NCI-H524 treated with DMSO at 0.1 percent for 48 hours (cell line): ENCODE results near the gene POLR2H.

Experiments used
- DNase-seq: peaks from one replicate; lab custom pipeline; 2025; lab: John Stamatoyannopoulos, UW

POLR2H gene

DNA sequence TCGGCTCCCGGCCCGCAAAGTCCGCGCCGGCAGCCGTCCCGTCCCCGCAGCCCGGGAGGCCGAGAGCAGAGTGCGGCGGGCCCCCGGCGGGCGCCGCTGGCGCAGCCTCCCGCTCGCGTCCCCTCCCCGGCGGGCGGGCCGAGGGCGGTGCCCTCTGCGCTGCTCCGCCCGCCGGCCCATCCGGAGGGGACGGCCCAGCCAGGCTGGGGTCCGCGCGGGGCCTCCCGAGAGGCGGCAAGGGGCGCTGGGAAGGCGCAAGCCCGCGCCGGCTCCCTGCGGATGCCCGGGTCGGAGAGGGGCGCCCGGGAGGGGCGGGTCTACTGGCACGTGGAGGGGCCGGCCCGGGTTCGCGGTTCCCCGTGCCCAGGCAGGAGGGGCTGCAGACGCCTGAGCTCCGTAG lies at the start of gene POLR2H, which contains the start of gene CLCN2:
Gene POLR2H (plus strand): TSS at position 179 of the 400 bp plus-strand sequence. CDS start 1,783 bp downstream, outside the sequence.
Gene CLCN2 (minus strand): TSS at position 74 of the 400 bp plus-strand sequence. CDS start 126 bp downstream, outside the sequence.
- no peak for DNase-seq

DNA sequence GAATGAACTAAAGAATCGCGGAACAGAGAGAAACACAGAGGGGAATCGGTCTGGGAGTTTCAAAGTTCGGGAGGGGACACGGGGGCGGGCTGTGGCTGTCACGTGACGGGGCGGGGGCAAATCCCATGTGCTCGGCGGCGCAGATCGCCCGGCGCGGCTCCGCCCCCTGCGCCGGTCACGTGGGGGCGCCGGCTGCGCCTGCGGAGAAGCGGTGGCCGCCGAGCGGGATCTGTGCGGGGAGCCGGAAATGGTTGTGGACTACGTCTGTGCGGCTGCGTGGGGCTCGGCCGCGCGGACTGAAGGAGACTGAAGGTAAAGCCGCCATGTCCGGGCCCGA lies 47.2 kb upstream of the POLR2H start, which contains the start of gene EIF4G1:
Gene EIF4G1 (plus strand): TSS at position 244 of the 337 bp plus-strand sequence. CDS start 1,191 bp downstream, outside the sequence.
- DNase-seq = peak; percentile 79

GRCh38 chr3:184314700-184315542 lies 46.6 kb upstream of the POLR2H start:
- no peak for DNase-seq

DNA sequence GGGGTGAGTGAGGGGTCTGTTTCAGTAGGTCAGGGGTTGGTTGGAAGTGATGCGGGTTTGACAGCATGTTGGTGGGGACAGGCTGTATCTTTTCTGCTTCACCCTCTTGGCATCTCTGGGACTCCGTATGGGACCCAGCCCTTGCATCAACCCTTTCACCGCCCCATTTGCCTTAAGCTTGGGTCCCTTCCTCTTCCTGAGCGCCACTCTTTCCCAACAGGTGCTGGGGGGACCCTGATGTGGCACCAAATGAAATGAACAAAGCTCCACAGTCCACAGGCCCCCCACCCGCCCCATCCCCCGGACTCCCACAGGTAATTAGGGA lies 46.0 kb upstream of the POLR2H start:
- no peak for DNase-seq

GRCh38 chr3:184315871-184316661 lies 45.4 kb upstream of the POLR2H start:
- DNase-seq = no peak

GRCh38 chr3:184316792-184317191 lies 44.7 kb upstream of the POLR2H start:
- DNase-seq = no peak

DNA sequence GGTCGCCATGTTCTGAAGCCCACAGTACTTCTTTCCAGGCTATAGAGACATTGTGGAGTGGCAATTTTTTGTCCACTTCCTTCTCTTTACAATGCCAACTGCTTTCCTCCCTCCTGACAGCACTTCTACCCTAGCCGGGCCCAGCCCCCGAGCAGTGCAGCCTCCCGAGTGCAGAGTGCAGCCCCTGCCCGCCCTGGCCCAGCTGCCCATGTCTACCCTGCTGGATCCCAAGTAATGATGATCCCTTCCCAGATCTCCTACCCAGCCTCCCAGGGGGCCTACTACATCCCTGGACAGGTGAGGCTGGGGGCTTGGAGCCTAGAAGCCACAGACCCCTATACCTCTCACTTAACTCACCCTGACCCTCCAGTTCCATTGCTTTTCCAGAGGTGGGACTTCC lies 44.3 kb upstream of the POLR2H start:
- no peak for DNase-seq

DNA sequence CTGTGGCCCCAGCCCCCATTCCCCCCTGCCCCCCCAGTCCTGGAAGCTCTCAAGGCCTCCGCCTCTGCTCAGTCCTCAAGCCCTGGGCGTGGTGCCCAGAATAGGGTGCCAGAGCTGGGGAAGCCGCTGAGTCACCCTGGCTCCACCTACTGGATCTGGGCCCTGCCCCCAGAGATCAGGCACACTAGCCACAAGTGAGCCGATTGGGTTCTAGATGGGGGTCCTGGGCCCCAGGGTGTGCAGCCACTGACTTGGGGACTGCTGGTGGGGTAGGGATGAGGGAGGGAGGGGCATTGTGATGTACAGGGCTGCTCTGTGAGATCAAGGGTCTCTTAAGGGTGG lies 41.4 kb upstream of the POLR2H start:
- no peak for DNase-seq

DNA sequence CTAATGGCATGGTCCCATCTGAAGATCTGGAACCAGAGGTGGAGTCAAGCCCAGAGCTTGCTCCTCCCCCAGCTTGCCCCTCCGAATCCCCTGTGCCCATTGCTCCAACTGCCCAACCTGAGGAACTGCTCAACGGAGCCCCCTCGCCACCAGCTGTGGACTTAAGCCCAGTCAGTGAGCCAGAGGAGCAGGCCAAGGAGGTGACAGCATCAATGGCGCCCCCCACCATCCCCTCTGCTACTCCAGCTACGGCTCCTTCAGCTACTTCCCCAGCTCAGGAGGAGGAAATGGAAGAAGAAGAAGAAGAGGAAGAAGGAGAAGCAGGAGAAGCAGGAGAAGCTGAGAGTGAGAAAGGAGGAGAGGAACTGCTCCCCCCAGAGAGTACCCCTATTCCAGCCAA lies 39.8 kb upstream of the POLR2H start:
- no peak for DNase-seq

DNA sequence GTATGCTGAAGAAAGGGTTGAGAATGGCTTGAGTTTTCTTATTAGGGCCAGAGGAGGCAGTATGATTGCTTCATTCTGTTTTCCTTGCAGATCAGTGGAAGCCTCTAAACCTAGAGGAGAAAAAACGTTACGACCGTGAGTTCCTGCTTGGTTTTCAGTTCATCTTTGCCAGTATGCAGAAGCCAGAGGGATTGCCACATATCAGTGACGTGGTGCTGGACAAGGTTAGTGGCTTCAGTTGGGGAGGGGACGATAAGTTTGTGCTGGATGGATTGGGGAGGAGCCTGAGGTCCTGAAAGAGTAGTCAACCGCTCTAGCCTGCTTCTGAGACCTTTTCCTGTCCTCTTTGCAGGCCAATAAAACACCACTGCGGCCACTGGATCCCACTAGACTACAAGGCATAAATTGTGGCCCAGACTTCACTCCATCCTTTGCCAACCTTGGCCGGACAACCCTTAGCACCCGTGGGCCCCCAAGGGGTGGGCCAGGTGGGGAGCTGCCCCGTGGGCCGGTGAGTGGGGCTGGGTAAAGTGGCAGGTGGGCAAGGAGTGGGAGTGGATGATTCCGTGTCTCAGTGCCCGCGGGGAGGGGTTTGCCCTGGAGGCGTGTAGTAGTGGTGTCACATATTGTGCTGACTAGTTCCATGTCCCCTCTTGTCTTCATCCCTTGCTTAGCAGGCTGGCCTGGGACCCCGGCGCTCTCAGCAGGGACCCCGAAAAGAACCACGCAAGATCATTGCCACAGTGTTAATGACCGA lies 38.6 kb upstream of the POLR2H start:
- no peak for DNase-seq

DNA sequence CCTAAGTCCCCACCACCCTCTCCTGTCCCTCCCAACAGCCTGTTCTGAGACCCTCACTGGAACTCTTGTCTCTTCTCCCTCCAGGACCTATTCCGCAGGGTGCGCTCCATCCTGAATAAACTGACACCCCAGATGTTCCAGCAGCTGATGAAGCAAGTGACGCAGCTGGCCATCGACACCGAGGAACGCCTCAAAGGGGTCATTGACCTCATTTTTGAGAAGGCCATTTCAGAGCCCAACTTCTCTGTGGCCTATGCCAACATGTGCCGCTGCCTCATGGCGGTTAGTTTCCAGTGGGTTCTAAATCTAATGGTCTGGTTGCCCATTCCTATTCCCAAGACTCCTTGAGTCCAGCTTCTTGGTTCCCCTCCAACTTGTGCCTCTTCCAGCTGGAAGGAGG lies 37.8 kb upstream of the POLR2H start:
- DNase-seq = no peak

- DNase-seq = no peak
Measured at GRCh38 chr3:184325269-184325668, 36.2 kb upstream of the POLR2H start.

DNA sequence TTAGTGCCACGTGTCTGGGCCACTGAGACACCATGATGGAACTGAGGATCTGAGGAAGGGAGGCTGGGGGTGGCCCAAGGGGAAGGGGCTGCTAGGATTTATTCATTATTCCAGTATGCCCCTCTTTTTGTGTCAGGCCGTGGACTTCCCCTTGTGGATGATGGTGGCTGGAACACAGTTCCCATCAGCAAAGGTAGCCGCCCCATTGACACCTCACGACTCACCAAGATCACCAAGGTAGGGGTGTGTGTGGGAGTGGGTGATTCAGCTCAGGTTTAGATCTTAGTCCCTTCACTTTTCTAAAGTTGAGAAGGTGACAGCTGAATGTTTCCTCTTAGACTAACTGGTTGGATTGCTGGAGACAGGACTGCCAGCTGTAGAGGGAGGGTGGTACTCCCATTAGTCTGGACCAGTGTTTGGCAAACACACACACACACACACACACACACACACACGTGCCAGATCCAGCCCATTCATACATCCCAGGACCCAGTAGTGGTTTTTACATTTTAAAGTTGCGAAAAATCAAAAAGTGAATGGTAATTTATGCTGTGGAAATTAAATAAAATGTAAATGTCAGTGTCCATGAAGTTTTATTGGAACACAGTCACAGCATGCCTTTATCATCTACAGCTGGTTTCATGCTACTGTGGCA lies 35.7 kb upstream of the POLR2H start:
- DNase-seq = no peak

GRCh38 chr3:184327171-184327570 lies 34.3 kb upstream of the POLR2H start:
- no peak for DNase-seq

- no peak for DNase-seq
Measured at GRCh38 chr3:184328516-184328915, 33.0 kb upstream of the POLR2H start.

- DNase-seq = no peak
Measured at GRCh38 chr3:184332370-184333090, 29.0 kb upstream of the POLR2H start.

- no peak for DNase-seq
Measured at GRCh38 chr3:184333190-184333589, 28.3 kb upstream of the POLR2H start.

DNA sequence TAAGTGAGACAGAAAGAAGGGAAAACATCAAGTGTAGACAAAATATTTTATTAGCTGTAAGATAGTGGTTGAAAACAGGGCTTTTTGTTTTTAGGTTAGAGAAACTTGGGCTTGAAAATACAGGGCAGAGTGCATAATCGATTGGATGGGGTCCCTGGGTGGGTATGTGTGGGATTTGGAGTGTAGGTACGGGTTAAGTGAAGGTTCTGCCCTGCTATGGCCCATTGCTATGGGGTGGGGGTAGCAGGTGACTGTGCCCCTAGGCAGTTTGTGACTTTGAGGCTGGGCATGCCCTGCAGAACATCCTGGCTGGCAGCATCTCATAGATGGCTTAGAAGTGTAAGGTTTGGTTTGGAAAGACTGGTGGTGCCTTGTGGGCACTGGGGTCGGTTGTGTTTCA lies 27.8 kb upstream of the POLR2H start:
- no peak for DNase-seq

DNA sequence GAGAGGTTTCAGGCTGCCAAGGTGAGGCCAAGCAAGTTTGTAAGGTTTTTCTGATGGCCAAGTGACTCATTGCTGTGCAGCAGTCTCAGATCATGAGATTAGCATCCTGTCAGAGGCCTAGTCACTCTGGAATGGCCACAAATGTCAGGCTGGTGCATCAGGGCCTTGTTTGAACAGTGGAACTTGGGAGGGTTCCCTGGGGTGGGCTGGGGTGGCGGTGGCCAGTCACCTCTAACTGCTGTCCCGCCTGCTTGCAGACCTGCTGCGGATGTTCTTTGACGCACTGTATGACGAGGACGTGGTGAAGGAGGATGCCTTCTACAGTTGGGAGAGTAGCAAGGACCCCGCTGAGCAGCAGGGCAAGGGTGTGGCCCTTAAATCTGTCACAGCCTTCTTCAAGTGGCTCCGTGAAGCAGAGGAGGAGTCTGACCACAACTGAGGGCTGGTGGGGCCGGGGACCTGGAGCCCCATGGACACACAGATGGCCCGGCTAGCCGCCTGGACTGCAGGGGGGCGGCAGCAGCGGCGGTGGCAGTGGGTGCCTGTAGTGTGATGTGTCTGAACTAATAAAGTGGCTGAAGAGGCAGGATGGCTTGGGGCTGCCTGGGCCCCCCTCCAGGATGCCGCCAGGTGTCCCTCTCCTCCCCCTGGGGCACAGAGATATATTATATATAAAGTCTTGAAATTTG lies 26.9 kb upstream of the POLR2H start:
- no peak for DNase-seq

DNA sequence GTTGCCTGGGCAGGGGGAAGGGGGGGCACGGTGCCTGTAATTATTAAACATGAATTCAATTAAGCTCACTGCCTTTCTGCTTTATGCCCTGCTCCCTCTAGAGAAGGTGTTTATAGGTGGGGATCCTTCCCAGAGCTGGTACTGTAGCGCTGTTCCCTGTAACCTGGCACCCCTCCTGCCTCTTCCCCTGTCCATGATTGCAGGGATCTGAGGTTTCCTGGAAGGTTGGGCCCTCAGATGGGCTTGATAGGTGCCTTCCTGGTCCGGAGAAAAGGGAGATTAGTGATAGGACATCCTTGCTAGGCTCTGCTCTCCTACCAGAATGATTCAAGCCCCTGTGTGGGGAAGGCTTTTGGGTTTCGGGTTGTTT lies 26.2 kb upstream of the POLR2H start:
- DNase-seq = no peak
